ENCODE results near the gene AUTS2.

The AUTS2 gene

GRCh38 chr7:70498232-70498992 lies 900.1 kb downstream of the AUTS2 start:
- no peak for DNase-seq (ENCODE audit: extremely low read depth, low read depth)
- H3K4me3 ChIP-seq (replicated peaks; ENCODE audit: low read depth, low read length) = no peak overlapping the region
- no peak for TF ChIP-seq CTCF (IDR thresholded peaks at IDR 0.05; ENCODE audit: low read depth, low read length, missing control alignments)

GRCh38 chr7:70500261-70500660 lies 902.0 kb downstream of the AUTS2 start:
- no peak overlapping the region for H3K4me3 ChIP-seq (replicated peaks; ENCODE audit: low read depth, low read length)
- DNase-seq (ENCODE audit: extremely low read depth, low read depth) = no peak
- TF ChIP-seq CTCF (IDR thresholded peaks at IDR 0.05; ENCODE audit: low read depth, low read length, missing control alignments) = no peak

- no peak for DNase-seq (ENCODE audit: extremely low read depth, low read depth)
- no peak overlapping the region for H3K4me3 ChIP-seq (replicated peaks; ENCODE audit: low read depth, low read length)
- TF ChIP-seq CTCF (IDR thresholded peaks at IDR 0.05; ENCODE audit: low read depth, low read length, missing control alignments) = no peak
These were observed 904.0 kb downstream of the AUTS2 start for GRCh38 chr7:70502117-70502863.

- TF ChIP-seq CTCF (IDR thresholded peaks at IDR 0.05; ENCODE audit: low read depth, low read length, missing control alignments) = no peak
- no peak overlapping the region for H3K4me3 ChIP-seq (replicated peaks; ENCODE audit: low read depth, low read length)
- DNase-seq (ENCODE audit: extremely low read depth, low read depth) = no peak
These were observed 906.0 kb downstream of the AUTS2 start for GRCh38 chr7:70504254-70504653.

- DNase-seq (ENCODE audit: extremely low read depth, low read depth) = no peak
- TF ChIP-seq CTCF (IDR thresholded peaks at IDR 0.05; ENCODE audit: low read depth, low read length, missing control alignments) = no peak
- H3K4me3 ChIP-seq (replicated peaks; ENCODE audit: low read depth, low read length) = no peak overlapping the region
These were observed 907.2 kb downstream of the AUTS2 start for GRCh38 chr7:70505468-70505867.

- H3K4me3 ChIP-seq (replicated peaks; ENCODE audit: low read depth, low read length) = no peak overlapping the region
- no peak for DNase-seq (ENCODE audit: extremely low read depth, low read depth)
- no peak for TF ChIP-seq CTCF (IDR thresholded peaks at IDR 0.05; ENCODE audit: low read depth, low read length, missing control alignments)
These were observed 907.6 kb downstream of the AUTS2 start for GRCh38 chr7:70505886-70506285.

All from HFF-Myc (cell line).